ENCODE data around the gene OPCML. TPM values are rescaled to one million over a fixed set of nuclear protein-coding genes. Genes with fewer than 3 reads are reported as not detected.
A peak's percentile ranks its signal among the peaks of the same experiment; 100 is the strongest.

The OPCML gene
- total and polyA plus RNA-seq, 2 donors (not counting 1 experiment from before 2014, with no cell fraction given), result 0.99 to 2.8 TPM

DNA sequence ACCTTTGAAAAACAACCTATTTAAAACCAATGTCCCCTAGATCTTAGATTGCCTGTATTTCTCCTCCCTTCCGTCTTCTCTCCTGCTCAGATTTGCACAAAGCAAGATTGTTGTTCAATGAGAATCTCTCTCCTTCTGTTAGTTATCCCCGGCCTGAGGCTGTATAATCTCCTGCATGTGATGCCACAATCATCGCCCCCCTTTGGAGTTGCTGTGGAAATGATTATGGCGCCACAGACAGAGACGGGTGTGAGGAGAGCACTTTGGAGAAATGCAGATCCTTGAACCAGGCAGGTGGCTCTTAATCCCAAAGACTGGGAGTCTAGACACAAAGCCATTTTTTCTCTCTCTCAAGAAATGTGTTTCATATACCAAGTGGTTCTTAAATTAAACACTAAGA lies 941.3 kb downstream of the OPCML start:
- Histone ChIP-seq H3K27me3 (ENCODE audit: control insufficient read depth, insufficient read depth, low read length) (no peaks in the 10 kb centered on the region), H3K79me2 (ENCODE audit: control insufficient read depth, insufficient read depth, low read length) (no peaks in the 10 kb centered on the region), H2AFZ (ENCODE audit: low read length) (no peak overlapping the region), H3K9me3 (ENCODE audit: control insufficient read depth, insufficient read depth, low read depth, low read length) (no peaks in the 10 kb centered on the region), H3K36me3 (ENCODE audit: control insufficient read depth, insufficient read depth, low read length) (no peaks in the 10 kb centered on the region), H3K4me1 (ENCODE audit: control insufficient read depth, extremely low read depth, insufficient read depth, low read length) (peaks cover 2% of the 10 kb centered on the region), H3K27ac (ENCODE audit: insufficient read depth, low read length) (no peak overlapping the region), H4K20me1 (ENCODE audit: control insufficient read depth, extremely low read depth, insufficient read depth, low read length) (no peaks in the 10 kb centered on the region), H3K9ac (ENCODE audit: insufficient read depth, low read length) (no peak overlapping the region), H3K4me3 (replicated peaks in 1 of 4; ENCODE audit: control extremely low read depth in 1 of 4, insufficient read depth in 1 of 4, low read depth in 3 of 4, low read length in 4 of 4) (no peak overlapping the region), H3K4me2 (ENCODE audit: extremely low read depth, insufficient read depth, low read length) (no peak overlapping the region)
- no peak for DNase-seq (ENCODE audit: low read depth in 2 of 2)
- TF ChIP-seq, protein P1, sequence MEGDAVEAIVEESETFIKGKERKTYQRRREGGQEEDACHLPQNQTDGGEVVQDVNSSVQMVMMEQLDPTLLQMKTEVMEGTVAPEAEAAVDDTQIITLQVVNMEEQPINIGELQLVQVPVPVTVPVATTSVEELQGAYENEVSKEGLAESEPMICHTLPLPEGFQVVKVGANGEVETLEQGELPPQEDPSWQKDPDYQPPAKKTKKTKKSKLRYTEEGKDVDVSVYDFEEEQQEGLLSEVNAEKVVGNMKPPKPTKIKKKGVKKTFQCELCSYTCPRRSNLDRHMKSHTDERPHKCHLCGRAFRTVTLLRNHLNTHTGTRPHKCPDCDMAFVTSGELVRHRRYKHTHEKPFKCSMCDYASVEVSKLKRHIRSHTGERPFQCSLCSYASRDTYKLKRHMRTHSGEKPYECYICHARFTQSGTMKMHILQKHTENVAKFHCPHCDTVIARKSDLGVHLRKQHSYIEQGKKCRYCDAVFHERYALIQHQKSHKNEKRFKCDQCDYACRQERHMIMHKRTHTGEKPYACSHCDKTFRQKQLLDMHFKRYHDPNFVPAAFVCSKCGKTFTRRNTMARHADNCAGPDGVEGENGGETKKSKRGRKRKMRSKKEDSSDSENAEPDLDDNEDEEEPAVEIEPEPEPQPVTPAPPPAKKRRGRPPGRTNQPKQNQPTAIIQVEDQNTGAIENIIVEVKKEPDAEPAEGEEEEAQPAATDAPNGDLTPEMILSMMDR (conservative IDR thresholded peaks at IDR 0.05 in 1 of 2, IDR thresholded peaks at IDR 0.05 in 1 of 2; ENCODE audit: low read depth in 1 of 2, low read length in 2 of 2), result no peak
- no peak for TF ChIP-seq EZH2 (IDR thresholded peaks at IDR 0.05; ENCODE audit: low read length, missing control alignments)

DNA sequence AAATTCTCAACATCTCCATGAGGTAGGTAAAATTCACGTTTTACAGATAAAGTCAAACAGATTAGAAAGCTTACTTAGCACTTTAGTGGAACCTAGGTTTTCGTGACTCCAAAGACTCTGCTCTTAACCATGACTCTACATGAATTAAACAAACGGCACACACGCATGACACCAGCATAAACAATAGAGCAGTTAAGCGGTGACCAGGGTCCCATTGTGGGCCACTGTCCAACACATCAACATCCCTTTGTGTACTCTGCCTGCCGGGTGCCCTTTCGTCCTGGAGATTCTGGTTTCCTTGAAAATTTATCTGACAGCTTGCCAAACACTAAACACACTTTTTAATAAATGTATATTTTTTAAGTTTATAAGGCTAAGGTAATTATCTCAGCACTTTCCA lies 941.7 kb downstream of the OPCML start:
- Histone ChIP-seq H3K4me2 (ENCODE audit: extremely low read depth, insufficient read depth, low read length) (no peak overlapping the region), H3K27ac (ENCODE audit: insufficient read depth, low read length) (no peak overlapping the region), H3K27me3 (ENCODE audit: control insufficient read depth, insufficient read depth, low read length) (no peaks in the 10 kb centered on the region), H3K4me1 (ENCODE audit: control insufficient read depth, extremely low read depth, insufficient read depth, low read length) (no peaks in the 10 kb centered on the region), H3K4me3 (replicated peaks in 1 of 4; ENCODE audit: control extremely low read depth in 1 of 4, insufficient read depth in 1 of 4, low read depth in 3 of 4, low read length in 4 of 4) (no peak overlapping the region), H4K20me1 (ENCODE audit: control insufficient read depth, extremely low read depth, insufficient read depth, low read length) (no peaks in the 10 kb centered on the region), H2AFZ (ENCODE audit: low read length) (no peak overlapping the region), H3K79me2 (ENCODE audit: control insufficient read depth, insufficient read depth, low read length) (no peaks in the 10 kb centered on the region), H3K36me3 (ENCODE audit: control insufficient read depth, insufficient read depth, low read length) (no peaks in the 10 kb centered on the region), H3K9ac (ENCODE audit: insufficient read depth, low read length) (no peak overlapping the region), H3K9me3 (ENCODE audit: control insufficient read depth, insufficient read depth, low read depth, low read length) (no peaks in the 10 kb centered on the region)
- DNase-seq (ENCODE audit: low read depth in 2 of 2), result no peak
- TF ChIP-seq, protein P1 (conservative IDR thresholded peaks at IDR 0.05 in 1 of 2, IDR thresholded peaks at IDR 0.05 in 1 of 2; ENCODE audit: low read depth in 1 of 2, low read length in 2 of 2), result no peak
- no peak for TF ChIP-seq EZH2 (IDR thresholded peaks at IDR 0.05; ENCODE audit: low read length, missing control alignments)

DNA sequence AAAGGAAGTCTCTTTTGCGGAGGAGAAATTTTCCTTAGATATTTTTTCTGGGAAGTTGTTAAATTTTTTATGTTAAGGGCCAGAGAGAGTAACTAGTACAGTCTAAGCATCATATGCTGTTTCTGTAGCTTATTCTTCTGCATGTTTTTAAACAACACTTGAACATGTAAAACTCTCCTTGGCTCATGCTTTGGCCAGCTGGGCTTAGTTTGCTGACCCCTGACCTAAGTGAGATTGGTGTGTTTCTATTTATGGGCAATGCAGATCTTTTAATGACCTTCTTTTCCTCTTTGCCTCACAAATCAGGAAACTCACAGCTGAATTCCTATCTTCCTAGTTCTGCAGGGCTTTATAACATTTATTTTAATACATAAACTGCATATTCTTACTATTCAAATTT lies 942.5 kb downstream of the OPCML start:
- Histone ChIP-seq H3K4me1 (ENCODE audit: control insufficient read depth, extremely low read depth, insufficient read depth, low read length) (no peaks in the 10 kb centered on the region), H3K79me2 (ENCODE audit: control insufficient read depth, insufficient read depth, low read length) (no peaks in the 10 kb centered on the region), H3K4me3 (replicated peaks in 1 of 4; ENCODE audit: control extremely low read depth in 1 of 4, insufficient read depth in 1 of 4, low read depth in 3 of 4, low read length in 4 of 4) (no peak overlapping the region), H3K9ac (ENCODE audit: insufficient read depth, low read length) (no peak overlapping the region), H3K27me3 (ENCODE audit: control insufficient read depth, insufficient read depth, low read length) (no peaks in the 10 kb centered on the region), H3K27ac (ENCODE audit: insufficient read depth, low read length) (no peak overlapping the region), H2AFZ (ENCODE audit: low read length) (no peak overlapping the region), H4K20me1 (ENCODE audit: control insufficient read depth, extremely low read depth, insufficient read depth, low read length) (no peaks in the 10 kb centered on the region), H3K36me3 (ENCODE audit: control insufficient read depth, insufficient read depth, low read length) (no peaks in the 10 kb centered on the region), H3K4me2 (ENCODE audit: extremely low read depth, insufficient read depth, low read length) (no peak overlapping the region), H3K9me3 (ENCODE audit: control insufficient read depth, insufficient read depth, low read depth, low read length) (no peaks in the 10 kb centered on the region)
- peak in 1 of 2 donors; percentile 57 for DNase-seq (ENCODE audit: low read depth in 2 of 2)
- TF ChIP-seq, protein P1 (conservative IDR thresholded peaks at IDR 0.05 in 1 of 2, IDR thresholded peaks at IDR 0.05 in 1 of 2; ENCODE audit: low read depth in 1 of 2, low read length in 2 of 2), result no peak
- no peak for TF ChIP-seq EZH2 (IDR thresholded peaks at IDR 0.05; ENCODE audit: low read length, missing control alignments)
